ENCODE measurements around the gene ETV4.

DNA sequence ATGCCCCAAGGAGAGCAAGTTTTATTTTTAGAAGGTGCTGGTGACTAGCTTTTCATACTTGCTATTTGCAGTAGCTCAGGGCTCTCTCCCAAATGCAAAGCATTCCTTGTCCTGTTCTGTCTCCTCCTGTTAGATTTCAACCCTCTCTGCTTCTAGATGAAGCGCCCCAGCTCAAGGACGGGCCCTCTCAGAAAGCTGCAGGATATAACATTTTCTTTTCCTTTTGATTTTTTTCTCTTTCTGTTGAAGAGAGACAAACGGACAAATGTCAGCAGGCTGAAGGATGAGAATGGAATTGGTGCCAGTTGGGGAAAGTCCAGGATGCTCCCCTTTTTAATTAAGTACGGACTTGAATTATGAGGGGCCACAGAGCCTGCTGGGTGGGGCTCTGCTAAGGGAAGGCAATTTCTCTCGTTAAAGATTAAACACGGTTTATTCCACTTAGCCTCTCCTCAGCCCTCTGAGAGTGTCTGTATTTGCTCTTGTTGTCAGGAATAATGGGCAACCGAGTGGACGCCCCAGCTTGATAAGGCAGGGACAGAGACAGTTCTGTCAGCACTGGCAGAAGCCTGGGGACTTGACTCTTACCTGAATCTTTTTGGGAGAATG, 6.2 kb upstream of the ETV4 start:
- TF ChIP-seq EZH2phosphoT487 (IDR thresholded peaks at IDR 0.05; ENCODE audit: insufficient read depth, low read depth), result no peak
- TF ChIP-seq EZH2 (IDR thresholded peaks at IDR 0.05; ENCODE audit: insufficient read depth, poor library complexity, severe bottlenecking), result no peak
